Esophagus muscularis mucosa (tissue), 3 donors: Measurements from ENCODE around the gene PPP2R5C.

Source experiments
- POLR2A ChIP-seq: fragments of 450-650 bp; IDR thresholded peaks from one replicate; pipeline ENCODE4 v1.6.1; 2017; ENCODE audit warnings: antibody characterized with exemption, moderate library complexity, mild to moderate bottlenecking, low read depth
- TF ChIP-seq, protein P1 (sequence below), 3 experiments: fragments of 200-600 bp in 2 of 3; fragments of 450-650 bp in 1 of 3; sonication (generic) in 2 of 3; IDR thresholded peaks; one replicate each; pipeline ENCODE4 v1.5.1; 2017 to 2019; ENCODE audit warnings: antibody characterized with exemption in 3 of 3, mild to moderate bottlenecking in 2 of 3, moderate library complexity in 1 of 3

DNA sequence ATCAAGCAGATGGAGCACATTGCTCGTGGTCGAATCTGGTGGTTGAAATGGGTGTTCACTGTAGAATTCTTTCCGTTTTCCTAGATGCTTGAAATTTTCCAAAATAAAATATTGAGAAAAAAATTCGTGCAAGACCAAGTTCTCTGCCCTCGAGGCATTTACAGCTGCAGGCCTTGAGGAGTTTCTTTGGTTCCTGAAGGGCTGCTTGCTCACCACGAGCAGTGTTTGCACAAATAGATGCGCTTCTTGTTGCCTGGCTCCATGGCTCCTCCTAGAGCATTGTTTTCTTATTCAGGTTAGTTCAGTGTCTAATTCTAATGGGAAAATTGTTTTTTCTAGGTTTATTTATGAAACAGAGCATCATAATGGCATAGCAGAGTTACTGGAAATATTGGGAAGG is 128.4 kb downstream of the PPP2R5C start:
- TF ChIP-seq, protein P1, sequence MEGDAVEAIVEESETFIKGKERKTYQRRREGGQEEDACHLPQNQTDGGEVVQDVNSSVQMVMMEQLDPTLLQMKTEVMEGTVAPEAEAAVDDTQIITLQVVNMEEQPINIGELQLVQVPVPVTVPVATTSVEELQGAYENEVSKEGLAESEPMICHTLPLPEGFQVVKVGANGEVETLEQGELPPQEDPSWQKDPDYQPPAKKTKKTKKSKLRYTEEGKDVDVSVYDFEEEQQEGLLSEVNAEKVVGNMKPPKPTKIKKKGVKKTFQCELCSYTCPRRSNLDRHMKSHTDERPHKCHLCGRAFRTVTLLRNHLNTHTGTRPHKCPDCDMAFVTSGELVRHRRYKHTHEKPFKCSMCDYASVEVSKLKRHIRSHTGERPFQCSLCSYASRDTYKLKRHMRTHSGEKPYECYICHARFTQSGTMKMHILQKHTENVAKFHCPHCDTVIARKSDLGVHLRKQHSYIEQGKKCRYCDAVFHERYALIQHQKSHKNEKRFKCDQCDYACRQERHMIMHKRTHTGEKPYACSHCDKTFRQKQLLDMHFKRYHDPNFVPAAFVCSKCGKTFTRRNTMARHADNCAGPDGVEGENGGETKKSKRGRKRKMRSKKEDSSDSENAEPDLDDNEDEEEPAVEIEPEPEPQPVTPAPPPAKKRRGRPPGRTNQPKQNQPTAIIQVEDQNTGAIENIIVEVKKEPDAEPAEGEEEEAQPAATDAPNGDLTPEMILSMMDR (IDR thresholded peaks at IDR 0.05) = peak in 2 of 3 experiments; percentile 9 to 10
- no peak for TF ChIP-seq POLR2A
